GM21381 (cell line): ENCODE data around the gene ARL8A.
"Not testable (repeated sequence)": the region's sequence is repeated elsewhere in the genome, so short reads cannot be mapped to it uniquely, and the experiment has no call there.

ENCODE experiments used
- ATAC-seq: cut with Tn5 transposase; IDR thresholded peaks from one replicate; pipeline ENCODE4 v1.9.1; 2021; ENCODE audit warnings: mild to moderate bottlenecking, moderate library complexity; ENCODE audit not compliant: unreplicated experiment

The ARL8A gene

GRCh38 chr1:202121006-202121405 lies 23.5 kb downstream of the ARL8A start:
- ATAC-seq: no peak

- ATAC-seq: no peak
Observed at GRCh38 chr1:202117898-202118371, 26.6 kb downstream of the ARL8A start.

- no peak for ATAC-seq
Observed at GRCh38 chr1:202116287-202116686, 28.2 kb downstream of the ARL8A start.

- no peak for ATAC-seq
Observed at GRCh38 chr1:202113690-202114300, 30.7 kb downstream of the ARL8A start.

- ATAC-seq: no peak
Observed at GRCh38 chr1:202112859-202113689, 31.5 kb downstream of the ARL8A start.

- ATAC-seq: not testable (repeated sequence)
Observed at GRCh38 chr1:202111589-202111988, 32.9 kb downstream of the ARL8A start.

- ATAC-seq: no peak
Observed at GRCh38 chr1:202110977-202111376, 33.6 kb downstream of the ARL8A start.

GRCh38 chr1:202107801-202108731 lies 36.5 kb downstream of the ARL8A start:
- ATAC-seq: no peak

- no peak for ATAC-seq
Observed at GRCh38 chr1:202107321-202107761, 37.2 kb downstream of the ARL8A start.

- no peak for ATAC-seq
Observed at GRCh38 chr1:202106340-202107254, 37.9 kb downstream of the ARL8A start.

- ATAC-seq: no peak
Observed at GRCh38 chr1:202105571-202106339, 38.8 kb downstream of the ARL8A start.

GRCh38 chr1:202104073-202104472 lies 40.5 kb downstream of the ARL8A start:
- no peak for ATAC-seq

- no peak for ATAC-seq
Observed at GRCh38 chr1:202101184-202101583, 43.4 kb downstream of the ARL8A start.

- ATAC-seq: no peak
Observed at GRCh38 chr1:202093858-202094257, 50.7 kb downstream of the ARL8A start.

- ATAC-seq: no peak
Observed at GRCh38 chr1:202090994-202091393, 53.5 kb downstream of the ARL8A start.

GRCh38 chr1:202088206-202088605 lies 56.3 kb downstream of the ARL8A start:
- ATAC-seq: no peak

GRCh38 chr1:202086579-202087350 lies 57.8 kb downstream of the ARL8A start:
- ATAC-seq: no peak

GRCh38 chr1:202085682-202086373 lies 58.7 kb downstream of the ARL8A start:
- ATAC-seq: no peak
